Adrenal gland (tissue), 12 donors: ENCODE data around the gene SMC5. TPM values are rescaled to one million over a fixed set of nuclear protein-coding genes. Genes with fewer than 3 reads are reported as not detected.

Experiments
- DNase-seq, 7 donors: peaks; one replicate each; pipeline ENCODE4 v3.0.0-alpha.2; 2019 to 2020
- H3K27ac ChIP-seq, 5 donors: fragments of 200-600 bp; sonication (generic) in 4 of 5; 1 replicate in 3 of 5; 2 replicates in 2 of 5; pipeline versions ENCODE4 v1.5.1 to v1.8.0; 2016 to 2020; ENCODE audit warnings: mild to moderate bottlenecking in 1 of 5
- H3K27me3 ChIP-seq: fragments of 200-600 bp; 2 replicates; pipeline ENCODE4 v1.8.0; 2021
- H3K36me3 ChIP-seq, 2 donors: fragments of 200-600 bp; replicated peaks in 1 of 2; 1 replicate in 1 of 2; 2 replicates in 1 of 2; pipeline versions ENCODE4 v1.5.1 to v1.8.0; 2018 to 2022
- H3K4me1 ChIP-seq, 2 donors: fragments of 200-600 bp; replicated peaks in 1 of 2; 1 replicate in 1 of 2; 2 replicates in 1 of 2; pipeline versions ENCODE4 v1.5.1 to v1.8.0; 2018 to 2021
- H3K4me3 ChIP-seq, 4 donors: fragments of 200-600 bp; sonication (generic) in 3 of 4; one replicate each; pipeline ENCODE4 v1.5.1; 2016 to 2018
- H3K9me3 ChIP-seq, 3 donors: fragments of 200-600 bp; sonication (generic) in 1 of 3; replicated peaks in 1 of 3; 1 replicate in 2 of 3; 2 replicates in 1 of 3; pipeline versions ENCODE4 v1.5.1 to v1.8.0; 2016 to 2021
- POLR2A ChIP-seq, 2 donors: fragments of 450-650 bp; IDR thresholded peaks; one replicate each; pipeline ENCODE4 v1.6.1; 2017; ENCODE audit warnings: antibody characterized with exemption in 2 of 2, mild to moderate bottlenecking in 2 of 2, moderate library complexity in 1 of 2
- WGBS, 4 donors: extraction: QIAGEN DNeasy Blood & Tissue Kit in 2 of 4; methylation state at CpG; one replicate each; pipeline versions ENCODE4 v1.1.5 to v1.1.7; 2013 to 2017; 5-methylcytosine and 5-hydroxymethylcytosine counted together
- intact Hi-C, 2 donors: fragments of 100-400 bp; cut with DNase I; formaldehyde crosslinking; loops; one replicate each; pipeline versions ENCODE4 v1.14.1 to v1.15.0; 2022 to 2023
- polyA plus RNA-seq, 3 donors: library from polyadenylated mRNA; stranded (reverse); fragments of 200-250 nt in 2 of 3; fragments of 350-450 nt in 1 of 3; fragmentation: Illumina TruSeq in 1 of 3; extraction: RNeasy Lipid Tissue Mini Kit (QIAGEN cat#74804) in 1 of 3; gene quantifications; one replicate each; pipeline ENCODE4 v1.2.3, GENCODE V29; 2013 to 2014
- total RNA-seq, 9 donors: library from RNA; depleted of rRNA in 4 of 9; stranded (reverse); fragments of >200 nt in 4 of 9; fragments of 120-200 nt in 1 of 9; fragmentation: NEBNext Ultra II Directional in 1 of 9; extraction: Animal tissue kit (Norgen Biotek cat#: 25700) in 1 of 9; gene quantifications; one replicate each; pipeline versions ENCODE4 v1.1.0 to v1.2.4, GENCODE V29; 2013 to 2023
- TF ChIP-seq, protein P1 (sequence below), 6 experiments: fragments of 450-650 bp in 4 of 6; fragments of 200-600 bp in 2 of 6; sonication (generic) in 1 of 6; IDR thresholded peaks; 1 replicate in 5 of 6; 2 replicates in 1 of 6; pipeline versions ENCODE4 v1.5.1 to v1.8.0; 2016 to 2021; ENCODE audit warnings: antibody characterized with exemption in 6 of 6, mild to moderate bottlenecking in 2 of 6, moderate library complexity in 1 of 6
- donor health status: healthy with polysubstance abuse.
- donor health status: Bipolar disorder and iron deficiency.
- donor health status: DM: yes; HTN: yes; CAD: no.
- donor health status: DM: no; HTN: no; CAD: no.
- donor health status: DM: no; HTN: no; CAD: no.
- donor health status: DM: yes; HTN: yes; CAD: no.

SMC5 gene
- total and polyA plus RNA-seq, 12 donors = 5.2 to 47.2 (median 15.2) TPM

DNA sequence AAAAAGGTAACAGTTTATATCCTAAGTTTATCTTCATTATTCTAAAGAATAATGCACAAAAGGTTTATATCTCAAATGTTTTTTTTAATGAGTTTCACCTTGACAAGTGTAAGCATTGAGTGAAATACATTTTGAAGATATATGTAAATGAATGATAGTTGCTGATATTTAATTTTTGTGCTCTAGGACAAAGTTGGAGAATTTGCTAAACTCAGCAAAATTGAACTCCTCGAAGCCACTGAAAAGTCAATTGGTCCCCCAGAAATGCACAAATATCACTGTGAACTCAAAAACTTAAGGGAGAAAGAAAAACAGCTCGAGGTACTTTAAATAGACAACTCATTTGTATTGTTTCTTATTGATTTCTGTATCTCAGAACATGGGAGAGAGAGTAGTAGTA is 19.5 kb downstream of the SMC5 start:
- no peak for DNase-seq
- Histone ChIP-seq H3K27me3 (no peaks in the 10 kb centered on the region), H3K27ac (no peak overlapping the region), H3K9me3 (peaks cover 0 to 5% (median 0%) of the 10 kb centered on the region in 3 donors), H3K36me3 (peaks cover 0 to 18% of the 10 kb centered on the region in 2 donors), H3K4me1 (peaks cover 0 to 4% of the 10 kb centered on the region in 2 donors), H3K4me3 (no peak overlapping the region)
- TF ChIP-seq, protein P1, sequence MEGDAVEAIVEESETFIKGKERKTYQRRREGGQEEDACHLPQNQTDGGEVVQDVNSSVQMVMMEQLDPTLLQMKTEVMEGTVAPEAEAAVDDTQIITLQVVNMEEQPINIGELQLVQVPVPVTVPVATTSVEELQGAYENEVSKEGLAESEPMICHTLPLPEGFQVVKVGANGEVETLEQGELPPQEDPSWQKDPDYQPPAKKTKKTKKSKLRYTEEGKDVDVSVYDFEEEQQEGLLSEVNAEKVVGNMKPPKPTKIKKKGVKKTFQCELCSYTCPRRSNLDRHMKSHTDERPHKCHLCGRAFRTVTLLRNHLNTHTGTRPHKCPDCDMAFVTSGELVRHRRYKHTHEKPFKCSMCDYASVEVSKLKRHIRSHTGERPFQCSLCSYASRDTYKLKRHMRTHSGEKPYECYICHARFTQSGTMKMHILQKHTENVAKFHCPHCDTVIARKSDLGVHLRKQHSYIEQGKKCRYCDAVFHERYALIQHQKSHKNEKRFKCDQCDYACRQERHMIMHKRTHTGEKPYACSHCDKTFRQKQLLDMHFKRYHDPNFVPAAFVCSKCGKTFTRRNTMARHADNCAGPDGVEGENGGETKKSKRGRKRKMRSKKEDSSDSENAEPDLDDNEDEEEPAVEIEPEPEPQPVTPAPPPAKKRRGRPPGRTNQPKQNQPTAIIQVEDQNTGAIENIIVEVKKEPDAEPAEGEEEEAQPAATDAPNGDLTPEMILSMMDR (IDR thresholded peaks at IDR 0.05) = no peak
- TF ChIP-seq POLR2A (IDR thresholded peaks at IDR 0.05) = no peak
- 91 to 95% (median 93%) methylated on average over 2 of the region's 2 CpGs for WGBS, 4 donors
- intact Hi-C loops = no loop called here

DNA sequence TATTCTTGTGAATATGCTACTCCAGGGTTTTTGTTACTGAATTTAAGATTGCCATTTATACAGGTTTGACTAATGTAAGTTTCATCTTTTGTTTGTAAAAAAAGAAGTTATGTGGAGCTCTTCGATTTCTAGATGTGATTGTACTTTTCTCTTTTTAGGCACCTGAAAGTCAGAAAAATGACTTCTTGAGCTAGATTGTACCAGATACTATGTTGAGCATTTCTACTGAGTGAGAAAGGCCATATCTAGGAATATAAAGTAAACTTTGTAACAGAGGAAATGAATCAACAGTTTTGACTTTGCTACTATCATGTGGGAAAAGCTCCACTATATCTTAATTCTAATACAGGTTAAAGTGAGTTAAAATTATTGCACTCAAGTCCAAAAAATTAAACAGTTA is 25.1 kb downstream of the SMC5 start:
- DNase-seq = no peak
- peaks cover 0 to 18% of the 10 kb centered on the region in 2 donors for H3K36me3 ChIP-seq
- whole genome bisulfite sequencing, 4 donors = 85 to 97% (median 94%) methylated on average over 1 of the region's 1 CpG
- no peaks in the 10 kb centered on the region for H3K27me3 ChIP-seq
- no peak overlapping the region for H3K27ac ChIP-seq
- no peak overlapping the region for H3K4me3 ChIP-seq
- H3K9me3 ChIP-seq = peaks cover 0 to 5% (median 0%) of the 10 kb centered on the region in 3 donors
- intact Hi-C loops = no loop called here
- peaks cover 0 to 21% of the 10 kb centered on the region in 2 donors for H3K4me1 ChIP-seq
- TF ChIP-seq POLR2A (IDR thresholded peaks at IDR 0.05) = no peak
- TF ChIP-seq, protein P1 (IDR thresholded peaks at IDR 0.05) = no peak

DNA sequence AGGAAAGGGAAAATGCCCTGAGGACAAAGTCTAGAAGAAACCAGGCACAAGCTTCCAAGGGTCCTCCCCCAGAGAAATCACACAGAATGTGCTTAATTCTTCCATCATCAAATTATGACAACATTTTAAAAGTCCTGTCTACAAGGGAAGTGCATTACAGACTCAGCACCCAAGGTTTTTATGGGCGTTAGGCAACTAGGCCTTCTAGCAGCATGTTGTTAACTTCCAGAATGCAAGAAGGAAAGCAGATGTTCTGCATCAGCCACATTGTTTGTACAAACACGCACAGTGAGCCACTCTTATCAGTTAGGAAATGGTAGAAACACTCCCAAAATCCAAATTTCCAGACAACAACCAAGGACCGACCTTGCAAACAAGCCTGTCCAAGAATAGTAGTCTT is 26.5 kb downstream of the SMC5 start:
- no peaks in the 10 kb centered on the region for H3K27me3 ChIP-seq
- WGBS, 4 donors = 52 to 59% (median 56%) methylated on average over 3 of the region's 3 CpGs
- no peak for TF ChIP-seq POLR2A (IDR thresholded peaks at IDR 0.05)
- TF ChIP-seq, protein P1 (IDR thresholded peaks at IDR 0.05) = no peak
- H3K4me3 ChIP-seq = no peak overlapping the region
- peaks cover 0 to 16% of the 10 kb centered on the region in 2 donors for H3K36me3 ChIP-seq
- peaks cover 0 to 21% of the 10 kb centered on the region in 2 donors for H3K4me1 ChIP-seq
- H3K9me3 ChIP-seq = peaks cover 0 to 5% (median 0%) of the 10 kb centered on the region in 3 donors
- peak in 3 of 7 donors; percentile 7 to 55 (median 24) for DNase-seq
- intact Hi-C loops = no loop called here
- H3K27ac ChIP-seq = peak overlapping the region in 2 of 5 donors; percentile 20 to 54

DNA sequence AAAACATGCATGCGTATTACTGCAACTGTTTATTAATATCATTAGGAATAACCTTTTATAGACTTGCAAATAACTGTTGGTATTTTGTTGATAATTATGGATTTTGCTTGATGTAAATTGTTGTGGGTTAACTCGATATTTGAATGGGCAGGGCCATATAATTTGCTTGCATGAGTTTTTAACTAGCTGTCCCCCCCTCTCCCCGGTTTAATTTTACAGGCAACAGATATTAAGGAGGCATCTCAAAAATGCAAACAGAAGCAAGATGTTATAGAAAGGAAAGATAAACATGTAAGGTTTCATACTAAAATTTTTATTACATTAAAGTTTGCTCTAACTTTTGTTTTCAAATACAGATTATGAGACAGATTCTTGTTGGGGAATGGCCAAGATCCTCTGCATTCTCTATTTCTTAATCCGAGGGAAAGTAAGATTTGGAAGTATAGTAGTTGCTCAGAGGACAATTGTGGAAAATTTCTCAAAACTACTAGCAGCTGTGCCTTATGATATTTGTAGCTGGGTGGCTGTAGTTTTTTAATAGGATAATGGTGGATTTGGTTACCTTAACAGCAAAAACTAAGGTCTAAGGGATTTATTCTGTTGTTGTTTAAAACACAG is 27.3 kb downstream of the SMC5 start:
- Histone ChIP-seq H3K27ac (peak overlapping the region in 2 of 5 donors; percentile 20 to 54), H3K27me3 (no peaks in the 10 kb centered on the region), H3K9me3 (peaks cover 0 to 5% (median 0%) of the 10 kb centered on the region in 3 donors), H3K4me1 (peaks cover 0 to 21% of the 10 kb centered on the region in 2 donors), H3K4me3 (no peak overlapping the region), H3K36me3 (peaks cover 0 to 8% of the 10 kb centered on the region in 2 donors)
- intact Hi-C loops = no loop called here
- 82 to 90% (median 83%) methylated on average over 4 of the region's 4 CpGs for WGBS, 4 donors
- no peak for DNase-seq
- TF ChIP-seq, protein P1 (IDR thresholded peaks at IDR 0.05) = no peak
- no peak for TF ChIP-seq POLR2A (IDR thresholded peaks at IDR 0.05)
